ENCODE data around the gene RENBP.

RENBP gene

GRCh38 chrX:153953892-153954557 is 9.6 kb upstream of the RENBP start:
- no peak for DNase-seq (ENCODE audit: low read depth)

GRCh38 chrX:153953342-153953830 is 8.9 kb upstream of the RENBP start:
- peak; percentile 57 for DNase-seq (ENCODE audit: low read depth)

DNA sequence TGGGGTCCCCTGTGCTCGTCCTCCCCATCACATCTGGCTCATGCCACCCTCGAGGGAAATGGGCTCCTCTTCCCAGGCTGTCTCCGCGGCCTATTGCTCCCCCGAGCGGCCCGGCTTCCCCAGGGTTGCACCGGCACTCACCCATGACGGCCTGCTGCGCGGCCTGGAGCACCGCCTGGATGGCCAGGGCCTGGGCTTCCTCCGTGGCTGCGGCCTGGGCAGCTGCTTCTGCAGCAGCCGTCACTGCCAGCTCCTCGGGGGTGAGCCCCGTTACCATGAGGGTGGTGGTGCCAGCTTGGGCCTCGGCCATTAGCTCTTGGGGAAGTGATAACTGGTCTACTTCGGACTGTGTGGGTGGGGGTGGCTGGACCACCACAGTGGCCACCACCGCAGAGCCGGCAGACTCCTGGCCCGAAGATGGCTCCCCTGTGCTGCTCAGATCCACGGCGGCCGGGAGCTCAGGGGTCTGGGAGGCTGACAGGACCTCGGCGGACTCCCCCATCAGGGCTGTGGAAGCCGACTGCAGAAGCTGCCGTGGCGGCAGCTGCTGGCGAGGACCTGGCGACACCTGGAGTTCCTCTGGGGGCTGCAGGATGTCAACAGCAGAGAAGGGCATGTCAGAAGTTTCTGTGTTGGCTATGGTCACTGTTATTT is 8.1 kb upstream of the RENBP start:
- no peak for DNase-seq (ENCODE audit: low read depth)

DNA sequence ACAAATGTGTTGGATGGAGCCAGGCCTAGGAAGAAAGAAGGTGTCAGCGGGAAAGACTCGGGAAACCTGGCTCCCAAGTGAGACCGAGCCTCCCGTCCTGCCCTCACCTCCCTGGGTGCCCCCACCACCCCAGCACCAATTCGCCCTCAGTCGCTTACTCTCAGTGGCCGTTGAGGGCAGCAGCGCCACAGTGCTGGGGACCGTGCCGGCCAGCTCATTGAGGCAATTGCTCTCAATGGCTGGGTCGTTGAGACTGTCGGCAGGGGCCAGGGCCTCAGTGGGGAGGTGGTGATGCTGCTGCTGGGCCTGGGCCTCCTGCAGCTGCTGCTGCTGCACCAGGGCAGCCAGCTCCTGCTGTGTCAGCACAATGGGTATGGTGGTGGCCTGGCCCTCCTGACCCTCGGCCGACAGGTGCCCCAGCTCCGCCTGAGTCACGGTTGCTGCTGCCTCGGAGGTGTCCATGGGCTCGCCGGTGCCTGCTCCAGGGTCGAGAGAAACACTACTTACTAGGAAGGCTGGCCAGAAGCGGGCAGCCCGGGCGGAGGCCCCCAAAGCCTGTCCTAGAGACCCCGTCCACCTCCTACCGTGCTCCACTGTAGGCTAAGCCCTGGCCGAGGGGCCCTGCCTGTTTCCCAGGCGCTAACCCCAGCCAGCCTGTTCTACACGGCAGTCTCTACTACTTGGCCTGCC is 7.4 kb upstream of the RENBP start:
- DNase-seq (ENCODE audit: low read depth): no peak

DNA sequence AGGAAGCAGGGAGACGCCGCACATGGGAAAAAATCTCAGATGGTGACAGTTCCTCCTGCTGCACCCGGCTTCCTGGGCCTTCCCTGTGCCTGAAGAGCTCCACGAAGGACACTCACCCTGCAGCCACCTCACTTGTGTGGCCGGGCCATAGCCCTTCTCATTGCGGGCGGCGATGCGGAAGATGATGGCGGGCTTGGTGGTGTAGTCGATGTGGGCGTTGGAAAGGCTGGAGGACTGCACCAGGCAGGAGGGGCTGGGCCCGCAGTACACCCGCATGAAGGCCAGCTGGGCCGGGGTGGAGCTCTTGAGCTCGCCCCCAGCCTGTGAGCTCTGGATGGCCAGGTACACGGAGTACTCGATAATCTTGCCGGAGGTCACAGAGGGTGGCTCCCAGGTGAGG is 5.7 kb upstream of the RENBP start:
- no peak for DNase-seq (ENCODE audit: low read depth)

DNA sequence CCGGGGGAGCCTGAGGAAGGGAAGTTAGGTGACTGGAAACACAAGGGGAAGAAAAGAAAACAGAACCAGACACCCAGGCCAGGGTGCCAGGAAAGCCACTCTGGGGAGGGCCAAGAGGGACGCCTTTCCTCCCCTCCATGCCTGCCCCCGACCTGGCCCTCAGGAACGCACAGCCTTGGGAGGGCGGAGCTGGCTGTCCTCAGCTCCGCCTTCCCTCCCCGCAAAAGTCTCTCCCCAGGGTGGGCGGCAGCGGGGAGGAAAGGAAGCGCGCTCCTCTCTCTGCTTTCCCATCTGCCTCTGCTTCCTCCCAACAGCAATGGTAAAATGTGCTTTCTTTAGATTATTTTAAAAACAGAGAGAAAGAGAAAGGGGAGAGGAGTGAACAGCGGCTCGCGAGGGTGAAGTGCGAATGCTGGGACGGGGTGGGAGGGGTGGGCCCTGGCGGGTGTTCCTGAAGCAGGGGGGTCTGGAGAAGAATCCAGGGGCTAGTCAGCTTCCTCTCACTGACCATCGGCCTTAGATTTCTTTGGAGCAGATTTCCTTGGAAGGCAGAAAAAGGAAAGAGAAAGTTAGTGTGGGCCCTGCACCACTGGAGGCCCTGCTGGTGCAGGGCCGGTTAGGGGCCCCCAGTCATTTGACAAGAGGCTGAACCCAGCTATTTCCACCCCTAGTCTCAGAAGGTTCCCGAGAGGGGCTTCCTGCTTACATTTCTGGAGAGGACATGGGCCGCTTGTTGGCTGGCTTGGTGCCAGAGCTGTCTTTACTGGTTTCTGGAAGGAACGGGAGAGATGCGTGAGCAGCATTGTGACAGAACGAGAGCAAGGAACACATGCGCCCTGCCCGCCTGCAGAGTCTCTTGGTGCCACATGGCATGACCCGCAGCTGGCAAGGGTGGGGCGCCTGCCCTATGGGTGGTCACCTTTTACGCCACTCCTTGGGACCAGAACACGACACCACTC is 4.7 kb upstream of the RENBP start:
- DNase-seq (ENCODE audit: low read depth): no peak

GRCh38 chrX:153948002-153948466 is 3.6 kb upstream of the RENBP start:
- no peak for DNase-seq (ENCODE audit: low read depth)

DNA sequence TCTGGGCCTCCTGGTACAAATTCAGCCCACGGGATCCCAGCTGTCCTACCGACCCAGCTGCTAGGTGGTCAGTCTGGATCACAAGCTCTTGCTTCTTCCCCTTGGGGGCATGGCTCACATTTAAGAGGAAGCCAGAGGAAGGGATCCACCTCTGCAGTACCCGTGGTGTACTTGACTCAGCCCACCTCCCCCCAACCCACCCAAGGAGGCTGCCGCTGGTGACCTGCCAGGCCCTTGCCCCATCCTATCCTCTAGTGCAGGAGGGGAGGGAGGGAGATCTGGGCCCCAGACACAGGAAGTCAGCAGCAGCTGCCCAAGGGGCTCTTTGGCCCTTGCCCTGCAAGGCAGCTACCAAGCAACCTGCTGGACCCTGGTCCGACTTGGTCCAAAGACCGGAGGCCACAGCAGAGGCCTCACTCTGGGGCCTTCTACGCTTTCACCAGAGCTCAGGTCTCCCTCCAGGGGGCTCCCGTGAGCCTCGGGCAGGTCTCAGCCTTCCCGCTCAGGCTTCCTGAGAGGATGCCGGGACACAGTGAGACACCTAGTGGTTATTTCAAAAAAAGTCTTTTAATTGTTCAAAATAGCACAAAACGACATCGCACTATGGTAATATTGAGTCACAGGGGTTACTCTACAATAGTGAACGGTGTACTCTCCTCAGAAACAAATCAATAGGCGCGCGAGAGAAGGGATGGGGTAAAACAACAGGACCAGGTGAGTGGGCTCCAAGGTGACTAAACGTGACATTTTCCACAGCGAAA is 2.7 kb upstream of the RENBP start:
- no peak for DNase-seq (ENCODE audit: low read depth)

DNA sequence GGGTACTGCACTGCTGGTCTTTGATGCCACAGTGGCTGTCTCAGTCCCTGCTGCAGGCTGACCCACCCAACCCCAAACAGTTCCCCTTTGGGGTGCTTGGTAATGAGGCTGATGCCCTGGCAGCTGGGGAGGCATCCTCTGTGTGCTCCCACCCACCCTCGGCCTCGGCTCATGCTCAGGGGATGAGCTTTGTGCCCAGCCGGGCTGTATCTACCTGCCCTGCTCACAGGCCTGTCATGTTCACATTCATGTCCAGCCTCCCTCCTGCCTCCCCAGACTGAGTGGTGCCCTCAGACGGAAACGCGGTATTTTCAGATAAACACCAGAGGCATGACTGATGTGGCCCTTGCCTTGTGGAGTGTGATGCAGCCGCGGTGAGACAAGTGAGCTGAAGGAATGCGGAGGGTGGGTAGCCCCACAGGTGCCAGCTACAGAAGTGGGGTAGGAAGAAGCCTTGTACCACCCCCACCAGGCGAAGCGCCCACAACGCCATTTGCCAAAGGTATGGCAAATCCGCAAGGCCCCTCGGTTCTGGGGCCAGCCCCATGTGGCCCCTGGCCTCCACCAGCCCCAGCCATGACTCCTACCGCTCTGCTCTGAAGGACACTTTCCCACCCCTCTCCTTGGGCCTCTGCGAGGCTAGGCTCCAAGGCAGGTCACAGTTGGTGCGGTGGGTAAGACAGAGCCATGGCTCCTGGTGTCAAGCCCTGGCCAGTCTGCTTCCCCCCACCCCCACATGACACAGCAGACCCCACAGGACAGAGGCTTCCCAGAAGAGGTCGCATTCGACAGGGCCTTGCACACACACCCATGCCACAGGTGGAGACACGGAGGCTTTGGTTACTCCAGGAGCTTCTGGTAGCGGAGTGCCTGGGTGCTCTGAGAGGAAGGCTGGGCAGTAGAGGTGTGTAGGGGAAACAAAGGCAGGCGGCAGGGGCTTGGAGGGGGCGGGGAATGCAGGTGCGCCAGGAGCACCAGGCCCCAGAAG is 1.8 kb upstream of the RENBP start:
- DNase-seq (ENCODE audit: low read depth): no peak

GRCh38 chrX:153944800-153945150 is 332 bp upstream of the RENBP start:
- DNase-seq (ENCODE audit: low read depth): no peak

DNA sequence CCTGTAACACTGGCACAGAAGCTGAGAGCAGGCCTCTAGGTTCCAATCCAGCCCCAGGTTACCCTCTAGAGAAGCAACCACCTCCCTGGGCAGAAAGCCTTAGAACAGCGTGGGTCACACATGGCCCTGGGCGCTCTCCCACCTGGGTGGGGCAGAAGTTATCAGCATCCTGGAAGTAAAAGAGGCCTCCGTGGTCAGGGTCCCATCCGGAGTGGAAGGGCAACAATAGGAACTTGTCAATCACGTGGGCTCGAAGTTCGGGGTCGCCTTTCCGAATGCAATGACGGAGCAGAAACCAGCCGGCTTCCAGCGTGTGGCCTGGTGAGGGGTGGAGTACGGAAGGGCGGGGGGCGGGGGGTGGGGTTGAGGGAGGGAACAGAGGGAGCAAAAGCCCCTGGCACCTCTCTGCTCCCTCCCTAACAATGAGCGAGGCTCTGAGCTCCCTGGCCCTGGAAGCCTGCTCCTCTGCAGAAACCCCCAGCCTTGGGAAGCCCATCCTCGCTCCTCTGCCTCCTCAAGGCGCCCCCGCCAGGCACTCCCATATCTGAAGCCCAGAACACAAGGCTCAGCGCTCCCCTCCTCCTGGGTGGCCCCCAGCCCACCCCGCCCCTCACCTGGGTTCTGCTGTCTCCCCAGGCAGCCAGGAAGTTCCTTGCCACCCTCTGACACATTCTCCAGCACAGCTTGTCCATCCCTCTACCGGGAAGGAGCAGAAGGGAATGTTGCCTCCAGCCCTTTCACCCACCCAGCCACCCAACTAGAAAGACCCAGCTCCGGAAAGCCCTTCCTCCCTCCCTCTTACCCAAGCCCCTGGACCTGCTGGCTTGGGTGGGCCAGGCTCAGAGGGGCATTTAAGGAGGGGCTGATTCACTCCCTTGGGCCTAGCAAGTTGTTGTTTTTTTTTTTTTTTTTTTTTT is 2.8 kb downstream of the RENBP start:
- DNase-seq (ENCODE audit: low read depth): no peak

DNA sequence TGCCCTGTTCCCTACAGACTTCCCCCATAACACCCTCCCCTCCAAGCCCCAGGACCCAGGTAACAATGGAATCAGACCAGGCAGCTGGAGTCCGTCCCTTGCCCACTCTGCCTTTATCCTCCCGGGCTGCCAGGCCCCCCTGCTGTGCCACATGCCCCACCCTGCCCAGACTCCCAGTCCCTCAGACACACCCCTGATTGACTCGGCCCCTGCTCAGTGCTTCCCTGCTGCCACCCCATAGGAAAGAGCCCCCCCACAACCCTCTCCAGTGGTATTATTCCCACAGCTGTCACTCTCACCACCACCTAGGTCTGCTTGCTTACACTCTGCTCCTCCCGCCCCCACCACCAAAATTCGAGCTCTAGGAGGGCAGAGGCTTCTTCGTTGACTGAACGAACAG is 4.9 kb downstream of the RENBP start:
- no peak for DNase-seq (ENCODE audit: low read depth)

GRCh38 chrX:153938226-153938786 is 6.1 kb downstream of the RENBP start:
- no peak for DNase-seq (ENCODE audit: low read depth)

GRCh38 chrX:153937056-153937455 is 7.4 kb downstream of the RENBP start:
- no peak for DNase-seq (ENCODE audit: low read depth)

DNA sequence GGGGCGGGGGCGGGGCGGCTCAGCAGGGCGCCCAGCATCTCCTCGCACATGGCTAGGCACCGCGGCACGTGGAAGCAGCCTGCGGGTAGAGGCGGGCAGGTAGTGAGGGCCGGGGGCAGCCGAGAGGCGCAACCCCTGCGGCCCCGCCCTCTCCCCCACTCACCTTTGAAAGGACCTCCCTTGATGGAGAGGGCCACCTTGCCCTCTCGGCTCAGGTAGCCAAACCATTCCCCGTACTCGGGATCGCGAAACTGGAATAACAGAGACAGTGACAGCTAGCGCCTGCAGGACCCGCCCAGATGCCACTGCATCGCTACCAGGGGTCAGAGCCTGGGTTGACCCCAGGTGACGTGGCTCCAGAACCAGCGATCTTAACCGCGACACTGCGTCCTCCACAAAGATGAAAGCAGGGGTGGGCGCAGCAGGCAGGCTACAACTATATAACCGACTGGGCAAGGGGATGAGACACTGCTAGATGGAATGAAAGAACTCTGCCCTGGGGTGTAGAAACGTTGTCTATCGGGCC is 9.1 kb downstream of the RENBP start:
- no peak for DNase-seq (ENCODE audit: low read depth)

GRCh38 chrX:153934762-153935325 is 9.6 kb downstream of the RENBP start, which contains the start of gene NAA10:
NAA10 (minus strand) TSS chrX:153935037; CDS start chrX:153934904, 133 bp downstream.
- no peak for DNase-seq (ENCODE audit: low read depth)

DNA sequence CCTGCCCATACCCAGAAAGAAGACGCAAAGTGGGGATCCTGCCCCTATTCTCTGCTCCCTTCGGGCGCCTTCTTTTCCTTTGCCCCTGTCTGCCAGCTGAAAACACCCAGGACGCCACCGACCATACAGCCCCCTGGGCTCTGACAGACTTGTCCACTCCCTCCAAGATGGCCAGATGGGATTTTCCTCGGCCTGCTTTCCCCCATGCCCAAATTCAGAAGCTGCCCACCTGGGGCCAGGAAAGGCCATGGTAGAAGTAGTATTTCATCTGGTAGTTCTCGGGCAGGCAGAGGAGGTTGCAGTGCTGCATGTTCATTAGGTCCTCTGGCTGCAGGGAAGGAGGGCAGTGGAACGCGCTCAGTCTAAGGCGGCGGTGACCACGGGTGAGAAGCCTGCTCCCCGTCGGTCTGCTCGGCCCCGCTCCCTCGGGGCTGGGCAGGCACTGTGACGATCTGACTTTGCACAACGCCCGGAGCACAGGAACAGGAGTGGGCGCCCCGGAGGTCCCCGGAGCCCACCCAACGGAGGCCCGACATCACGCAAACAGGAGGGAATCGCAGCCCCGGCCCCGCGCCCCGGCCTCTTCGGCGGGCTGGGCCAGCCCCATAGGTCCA is 10.2 kb downstream of the RENBP start:
- DNase-seq (ENCODE audit: low read depth): no peak
